Measurements from ENCODE around the gene AGBL1.

AGBL1 gene

GRCh38 chr15:86154705-86155104 is 75.0 kb downstream of the AGBL1 start:
- H3K4me3 ChIP-seq = no peak overlapping the region
- no peaks in the 10 kb centered on the region for H3K27me3 ChIP-seq
- H3K9ac ChIP-seq = no peak overlapping the region
- peaks cover 0 to 19% (median 0%) of the 10 kb centered on the region in 10 experiments; a peak in 6 of 20 replicates for H3K4me1 ChIP-seq
- no peak overlapping the region for H3K27ac ChIP-seq
- no peaks in the 10 kb centered on the region for H3K36me3 ChIP-seq
- peaks cover 0 to 10% (median 7%) of the 10 kb centered on the region in 11 experiments; a peak in 16 of 22 replicates for H3K9me3 ChIP-seq (replicated peaks in 1 of 11)
- no peak overlapping the region for H3K4me2 ChIP-seq
- no peak for TF ChIP-seq Cebpa-rat (IDR thresholded peaks at IDR 0.05)
- H4K20me1 ChIP-seq = no peaks in the 10 kb centered on the region

DNA sequence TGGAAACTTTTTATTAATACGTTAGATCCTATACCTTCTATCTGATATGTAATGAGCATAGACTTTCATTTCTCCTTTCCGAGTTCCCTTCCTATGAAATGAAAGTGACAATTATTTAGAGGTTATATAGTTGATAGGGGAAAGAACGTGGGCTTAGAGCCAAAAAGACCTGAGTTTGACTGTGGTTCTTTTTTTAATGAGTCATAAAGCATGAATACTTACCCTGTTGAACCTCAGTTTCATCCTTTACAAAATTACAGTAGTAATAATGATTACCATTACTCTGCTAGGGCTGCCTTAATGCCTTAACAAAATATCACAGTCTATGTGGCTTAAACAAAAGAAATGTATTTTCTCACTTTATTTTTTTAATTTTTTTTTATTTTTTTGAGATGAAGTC is 75.9 kb downstream of the AGBL1 start:
- Histone ChIP-seq H3K27me3 (no peaks in the 10 kb centered on the region), H3K27ac (no peak overlapping the region), H3K4me3 (no peak overlapping the region), H4K20me1 (no peaks in the 10 kb centered on the region), H3K4me2 (peak overlapping the region in 2 of 11 experiments; percentile 42 to 43; a peak in 3 of 22 replicates), H3K4me1 (peaks cover 0 to 20% (median 1%) of the 10 kb centered on the region in 10 experiments; a peak in 16 of 20 replicates), H3K9ac (no peak overlapping the region), H3K36me3 (no peaks in the 10 kb centered on the region), H3K9me3 (replicated peaks in 1 of 11) (peaks cover 0 to 10% (median 7%) of the 10 kb centered on the region in 11 experiments; a peak in 16 of 22 replicates)
- no peak for TF ChIP-seq Cebpa-rat (IDR thresholded peaks at IDR 0.05)

DNA sequence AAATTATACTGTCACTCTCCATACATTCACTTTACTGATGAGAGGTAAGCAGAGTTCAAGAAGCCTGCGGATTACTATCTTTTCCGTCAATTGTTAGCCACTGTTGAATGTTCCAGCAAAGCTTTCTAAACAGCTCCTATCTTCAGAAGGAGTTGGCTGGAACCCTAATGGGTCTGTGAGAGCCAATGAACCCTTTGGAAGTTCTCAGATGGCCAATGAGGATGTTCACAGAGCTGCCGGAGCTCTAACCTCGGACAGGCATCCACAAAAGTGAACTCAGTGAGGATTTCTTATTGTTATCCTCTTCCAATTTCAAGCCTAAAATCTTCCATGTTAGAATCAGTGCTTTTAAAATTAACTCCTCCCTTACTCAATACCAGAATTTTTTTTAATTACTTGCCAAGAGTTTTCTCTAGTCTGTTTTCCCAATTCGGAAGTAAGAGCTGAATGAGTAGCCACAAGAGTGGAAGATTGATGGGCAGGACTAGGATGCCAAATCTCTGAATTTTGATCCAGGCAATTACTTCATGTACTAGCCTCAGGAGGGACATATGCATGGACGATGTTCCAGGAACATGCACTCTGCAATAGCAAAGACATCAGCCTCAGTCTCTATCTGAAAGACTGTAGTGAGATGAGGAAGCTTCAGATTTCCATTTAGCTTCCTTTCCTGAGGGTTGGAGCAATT is 78.1 kb downstream of the AGBL1 start:
- Histone ChIP-seq H4K20me1 (no peaks in the 10 kb centered on the region), H3K27me3 (no peaks in the 10 kb centered on the region), H3K27ac (no peak overlapping the region), H3K36me3 (no peaks in the 10 kb centered on the region), H3K4me3 (no peak overlapping the region), H3K4me2 (no peak overlapping the region), H3K9ac (no peak overlapping the region), H3K9me3 (replicated peaks in 1 of 11) (no peaks in the 10 kb centered on the region), H3K4me1 (peaks cover 21 to 37% (median 23%) of the 10 kb centered on the region in 10 experiments)
- no peak for TF ChIP-seq Cebpa-rat (IDR thresholded peaks at IDR 0.05)

- TF ChIP-seq Cebpa-rat (IDR thresholded peaks at IDR 0.05) = no peak
- H3K9me3 ChIP-seq (replicated peaks in 1 of 11) = no peaks in the 10 kb centered on the region
- H3K4me2 ChIP-seq = peak overlapping the region in 2 of 11 experiments; percentile 15 to 18; a peak in 2 of 22 replicates
- H3K9ac ChIP-seq = no peak overlapping the region
- H4K20me1 ChIP-seq = no peaks in the 10 kb centered on the region
- H3K27me3 ChIP-seq = no peaks in the 10 kb centered on the region
- peaks cover 23 to 41% (median 27%) of the 10 kb centered on the region in 10 experiments for H3K4me1 ChIP-seq
- no peak overlapping the region for H3K4me3 ChIP-seq
- no peaks in the 10 kb centered on the region for H3K36me3 ChIP-seq
- no peak overlapping the region for H3K27ac ChIP-seq
These were observed 79.8 kb downstream of the AGBL1 start for GRCh38 chr15:86159468-86159867.

DNA sequence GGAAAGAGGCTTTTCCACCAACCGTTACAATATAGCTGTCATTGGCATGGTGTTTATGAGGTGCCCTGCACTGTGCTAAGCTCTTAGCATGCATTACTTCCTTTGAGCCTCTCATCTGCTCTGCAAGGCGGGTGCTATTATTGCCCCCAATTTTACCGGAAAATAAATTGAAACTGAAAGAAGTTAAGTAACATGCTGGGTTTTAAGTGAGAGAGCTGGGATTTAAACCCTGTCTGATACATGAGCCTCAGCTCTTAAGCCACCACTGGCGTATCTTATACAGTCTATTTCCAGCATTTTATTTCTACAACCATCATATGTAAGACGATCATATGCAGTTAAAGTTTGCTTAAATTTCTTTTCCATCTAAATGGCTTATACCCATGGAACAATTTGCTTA is 81.6 kb downstream of the AGBL1 start:
- H4K20me1 ChIP-seq = no peaks in the 10 kb centered on the region
- H3K4me1 ChIP-seq = peaks cover 23 to 35% (median 28%) of the 10 kb centered on the region in 10 experiments
- no peaks in the 10 kb centered on the region for H3K9me3 ChIP-seq (replicated peaks in 1 of 11)
- no peak overlapping the region for H3K4me3 ChIP-seq
- H3K4me2 ChIP-seq = peak overlapping the region; percentile 5 to 76 (median 59); a peak in 19 of 22 replicates
- no peak overlapping the region for H3K27ac ChIP-seq
- H3K9ac ChIP-seq = no peak overlapping the region
- no peaks in the 10 kb centered on the region for H3K36me3 ChIP-seq
- no peak for TF ChIP-seq Cebpa-rat (IDR thresholded peaks at IDR 0.05)
- H3K27me3 ChIP-seq = no peaks in the 10 kb centered on the region

DNA sequence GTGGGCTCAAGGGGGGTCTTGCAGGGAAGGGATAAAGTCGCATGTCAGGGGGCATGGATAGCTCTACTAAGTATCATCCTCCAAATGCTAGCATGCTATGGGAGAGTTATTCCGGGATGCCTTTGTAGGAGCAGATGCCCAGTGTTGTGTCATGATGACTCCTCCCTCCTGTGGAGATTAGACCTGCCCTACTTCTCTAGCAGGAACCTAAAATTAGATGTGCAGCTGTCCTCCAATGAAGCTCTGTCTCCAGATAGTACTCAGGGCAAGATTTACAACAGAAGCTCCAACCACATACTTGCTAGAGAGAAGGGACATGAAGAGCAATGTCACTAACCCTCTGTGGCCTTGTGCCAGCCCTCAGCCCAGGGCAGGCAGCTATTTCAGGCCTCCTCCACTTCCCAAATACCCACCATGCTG is 82.5 kb downstream of the AGBL1 start:
- Histone ChIP-seq H3K27ac (no peak overlapping the region), H3K27me3 (no peaks in the 10 kb centered on the region), H3K4me2 (peak overlapping the region; percentile 16 to 76 (median 59)), H3K36me3 (no peaks in the 10 kb centered on the region), H3K4me1 (peaks cover 23 to 35% (median 27%) of the 10 kb centered on the region in 10 experiments), H3K4me3 (no peak overlapping the region), H3K9ac (no peak overlapping the region), H4K20me1 (no peaks in the 10 kb centered on the region), H3K9me3 (replicated peaks in 1 of 11) (no peaks in the 10 kb centered on the region)
- TF ChIP-seq Cebpa-rat (IDR thresholded peaks at IDR 0.05) = no peak

- TF ChIP-seq Cebpa-rat (IDR thresholded peaks at IDR 0.05) = no peak
- Histone ChIP-seq H3K4me3 (no peak overlapping the region), H3K9me3 (replicated peaks in 1 of 11) (no peaks in the 10 kb centered on the region), H4K20me1 (no peaks in the 10 kb centered on the region), H3K4me2 (peak overlapping the region; percentile 16 to 76 (median 59)), H3K36me3 (no peaks in the 10 kb centered on the region), H3K27ac (no peak overlapping the region), H3K4me1 (peaks cover 23 to 35% (median 27%) of the 10 kb centered on the region in 10 experiments), H3K9ac (no peak overlapping the region), H3K27me3 (no peaks in the 10 kb centered on the region)
These were observed 83.0 kb downstream of the AGBL1 start for GRCh38 chr15:86162641-86163040.

DNA sequence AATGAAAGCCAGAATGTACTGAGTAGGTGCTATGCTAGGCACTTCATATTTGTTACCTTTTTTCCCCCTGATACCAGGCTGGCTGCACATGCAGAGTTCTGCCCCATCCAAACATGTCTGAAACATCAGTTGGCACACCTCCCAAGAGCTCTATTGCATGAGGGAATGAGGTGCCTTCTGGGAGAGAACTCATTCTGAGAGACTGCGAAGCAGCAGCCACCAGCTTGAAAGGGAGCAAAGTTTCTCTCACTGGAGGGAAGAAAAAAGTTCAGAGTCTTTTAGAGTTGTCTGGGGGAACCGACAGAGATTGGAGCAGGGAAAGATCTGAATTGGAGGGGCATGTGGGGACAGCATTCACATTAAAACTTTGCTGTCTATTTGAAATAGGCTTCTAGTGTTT is 84.1 kb downstream of the AGBL1 start:
- no peak for TF ChIP-seq Cebpa-rat (IDR thresholded peaks at IDR 0.05)
- no peaks in the 10 kb centered on the region for H3K9me3 ChIP-seq (replicated peaks in 1 of 11)
- H3K27ac ChIP-seq = no peak overlapping the region
- H3K4me3 ChIP-seq = no peak overlapping the region
- peaks cover 23 to 35% (median 27%) of the 10 kb centered on the region in 10 experiments for H3K4me1 ChIP-seq
- H3K36me3 ChIP-seq = no peaks in the 10 kb centered on the region
- no peaks in the 10 kb centered on the region for H3K27me3 ChIP-seq
- no peaks in the 10 kb centered on the region for H4K20me1 ChIP-seq
- H3K4me2 ChIP-seq = peak overlapping the region in 1 of 11 experiments; percentile 16; a peak in 1 of 22 replicates
- H3K9ac ChIP-seq = no peak overlapping the region; a peak in 1 of 22 replicates

GRCh38 chr15:86164232-86164898 is 84.7 kb downstream of the AGBL1 start:
- no peak overlapping the region; a peak in 1 of 22 replicates for H3K9ac ChIP-seq
- TF ChIP-seq Cebpa-rat (IDR thresholded peaks at IDR 0.05) = no peak

More at GRCh38 chr15:86164232-86164898, 84.7 kb downstream of the AGBL1 start:
- Histone ChIP-seq H3K27me3 (no peaks in the 10 kb centered on the region), H4K20me1 (no peaks in the 10 kb centered on the region), H3K4me1 (peaks cover 20 to 35% (median 25%) of the 10 kb centered on the region in 10 experiments), H3K36me3 (no peaks in the 10 kb centered on the region), H3K27ac (no peak overlapping the region), H3K9me3 (replicated peaks in 1 of 11) (no peaks in the 10 kb centered on the region), H3K4me3 (no peak overlapping the region), H3K4me2 (peak overlapping the region in 1 of 11 experiments; percentile 16; a peak in 2 of 22 replicates)

Measured in BLaER1 treated with 17β-estradiol and CSF1 and Interleukin-3, amounts not matched to agents 10 nM and 100 nM (cell line).